IPS DF 4.7 (cell line): Measurements from ENCODE around the gene TXN2.
"Not testable (repeated sequence)": the region's sequence is repeated elsewhere in the genome, so short reads cannot be mapped to it uniquely, and the experiment has no call there.

Source experiments
- DNase-seq: peaks from one replicate; pipeline ENCODE4 v3.0.0-alpha.2; 2013; ENCODE audit warnings: low spot score; ENCODE audit errors: extremely low read depth

Gene TXN2

DNA sequence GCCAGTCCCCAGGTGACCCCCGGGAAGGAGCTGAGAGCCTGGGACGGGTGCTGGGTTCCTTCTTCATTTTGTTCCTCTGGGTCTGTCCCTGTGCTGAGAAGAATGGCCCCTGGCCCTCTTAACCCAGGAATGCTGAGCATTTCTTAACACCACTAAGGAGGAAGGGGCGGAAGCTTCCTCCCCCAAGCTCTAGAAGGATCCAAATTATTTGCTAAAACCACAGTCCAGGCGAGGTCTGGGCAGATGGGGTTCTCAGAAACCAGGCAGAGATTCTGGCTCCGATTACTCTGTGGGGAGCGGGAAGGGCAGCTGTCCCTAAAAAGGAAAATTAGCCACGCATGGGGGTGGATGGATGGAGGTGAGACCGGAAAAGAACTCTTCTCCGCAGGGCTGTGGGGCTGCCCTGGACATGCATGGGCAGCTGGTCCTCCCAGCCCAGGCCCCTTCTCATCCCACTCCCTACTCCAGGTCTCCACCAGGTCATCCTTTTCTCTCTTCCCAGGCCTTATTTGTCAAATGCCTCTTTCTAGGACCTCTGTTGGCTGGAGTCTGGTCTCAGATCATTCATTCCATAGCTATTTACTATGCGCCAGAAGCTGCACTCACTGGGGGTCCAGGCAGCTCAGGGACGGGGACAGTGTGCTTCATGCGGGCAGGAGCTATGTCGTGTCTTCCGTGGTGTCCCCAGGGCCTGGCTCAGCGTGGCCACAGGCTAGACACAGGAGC is 48.7 kb downstream of the TXN2 start:
- no peak for DNase-seq

DNA sequence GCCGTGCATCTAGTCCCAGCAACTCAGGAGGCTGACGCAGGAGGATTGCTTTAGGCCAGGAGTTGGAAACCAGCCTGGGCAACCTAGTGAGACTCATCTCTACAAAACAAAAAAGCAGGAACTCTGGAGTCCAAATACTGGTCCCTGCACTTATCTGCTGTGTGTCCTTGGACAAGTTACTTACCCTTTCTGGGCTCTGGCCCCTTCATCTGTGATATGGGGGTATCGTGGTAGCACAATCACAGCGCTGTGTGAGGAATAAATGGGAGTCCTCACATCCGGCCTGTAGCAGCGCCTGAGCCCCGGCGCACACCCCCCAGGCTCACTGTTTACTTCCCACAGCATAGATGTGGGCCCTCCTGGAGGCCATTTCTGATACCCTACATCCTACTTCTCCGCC is 49.5 kb downstream of the TXN2 start:
- no peak for DNase-seq

DNA sequence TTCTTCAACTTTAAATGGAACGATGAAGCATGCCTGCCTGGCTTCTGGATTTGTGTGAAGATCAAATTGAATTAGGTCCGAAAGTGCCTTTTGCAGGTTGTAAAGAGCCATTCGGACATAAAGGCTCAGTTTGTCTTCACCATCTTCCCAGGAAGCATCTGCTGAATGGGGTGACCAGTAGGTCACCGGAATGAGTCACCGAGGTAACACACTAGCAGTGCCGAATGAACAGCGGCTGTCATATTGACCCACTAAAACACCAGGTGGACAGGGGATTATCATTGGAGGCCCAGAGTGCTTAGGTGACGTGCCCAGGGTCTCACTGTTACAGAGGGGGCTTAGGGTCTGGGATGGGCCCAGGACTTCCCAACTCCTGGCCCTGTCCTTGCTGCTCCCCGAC is 50.6 kb downstream of the TXN2 start:
- DNase-seq = no peak

DNA sequence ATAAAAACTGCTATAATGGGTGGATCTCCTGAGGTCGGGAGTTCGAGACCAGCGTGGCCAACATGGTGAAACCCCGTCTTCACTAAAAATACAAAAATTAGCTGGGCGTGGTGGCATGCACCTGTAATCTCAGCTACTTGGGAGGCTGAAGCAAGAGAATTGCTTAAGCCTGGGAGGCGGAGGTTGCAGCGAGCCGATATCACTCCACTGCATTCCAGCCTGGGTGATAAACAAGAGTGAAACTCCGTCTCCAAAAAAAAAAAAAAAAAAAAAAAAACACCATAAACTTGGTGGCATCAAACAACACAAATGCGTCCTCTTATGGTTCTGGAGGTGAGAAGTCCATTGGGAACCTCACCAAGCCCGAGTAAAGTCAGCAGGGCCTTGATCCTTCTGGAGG is 53.5 kb downstream of the TXN2 start:
- not testable (repeated sequence) for DNase-seq

DNA sequence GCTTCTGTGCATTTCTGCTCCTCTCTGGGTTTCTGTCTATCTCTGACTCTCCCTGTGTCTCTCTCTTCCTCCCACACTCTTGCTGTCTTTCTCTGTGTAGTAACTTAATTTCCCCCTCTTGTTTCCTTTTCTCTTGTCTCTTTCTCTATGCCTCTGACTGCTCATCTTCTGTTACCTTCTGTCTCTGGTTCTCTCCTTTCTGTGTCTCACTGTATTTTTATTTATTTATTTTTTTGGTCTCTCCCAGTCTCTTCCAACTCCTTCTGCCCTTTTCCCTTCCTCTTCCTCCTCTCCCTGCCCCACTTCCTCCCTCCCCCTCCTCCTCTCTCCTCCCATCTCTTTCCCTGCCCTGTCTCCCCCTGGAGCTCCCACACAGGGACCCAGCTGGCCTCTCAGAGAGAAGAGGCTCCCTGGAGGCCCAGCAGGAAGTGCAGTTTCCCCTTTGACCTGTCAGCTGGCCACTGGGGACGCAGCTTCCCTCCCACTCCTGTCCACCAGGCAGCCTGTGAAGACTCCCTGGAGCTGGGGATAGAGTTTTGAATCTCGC is 55.4 kb downstream of the TXN2 start:
- DNase-seq = no peak

DNA sequence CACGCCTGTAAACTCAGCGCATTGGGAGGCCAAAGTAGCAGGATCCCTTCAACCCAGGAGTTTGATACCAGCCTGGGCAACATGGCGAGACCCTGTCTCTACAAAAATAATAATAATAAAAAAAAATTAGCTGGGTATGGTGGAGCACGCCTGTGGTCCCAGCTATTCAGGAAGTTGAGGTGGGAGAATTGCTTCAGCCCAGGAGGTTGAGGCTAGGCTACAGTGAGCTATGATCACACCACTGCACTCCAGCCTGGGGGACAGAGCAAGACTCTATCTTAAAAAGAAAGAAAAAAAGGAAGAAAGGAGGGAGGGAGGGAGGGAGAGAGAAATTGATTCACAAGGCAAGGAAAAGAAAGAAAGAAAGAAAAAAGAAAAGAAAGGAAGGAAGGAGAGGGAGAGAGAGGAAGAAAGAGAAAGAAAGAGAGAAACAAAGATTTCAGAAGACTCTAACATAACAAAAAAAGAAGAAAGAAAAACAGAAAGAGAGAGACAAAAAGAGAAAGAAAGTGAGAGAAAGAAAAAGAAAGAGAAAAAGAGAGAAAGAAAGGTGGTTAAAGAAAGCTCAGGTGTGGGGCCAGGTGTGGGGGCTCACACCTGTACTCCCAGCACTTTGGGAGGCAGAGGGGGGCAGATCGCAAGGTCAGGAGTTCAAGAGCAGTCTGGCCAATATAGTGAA is 56.4 kb downstream of the TXN2 start:
- DNase-seq = no peak

DNA sequence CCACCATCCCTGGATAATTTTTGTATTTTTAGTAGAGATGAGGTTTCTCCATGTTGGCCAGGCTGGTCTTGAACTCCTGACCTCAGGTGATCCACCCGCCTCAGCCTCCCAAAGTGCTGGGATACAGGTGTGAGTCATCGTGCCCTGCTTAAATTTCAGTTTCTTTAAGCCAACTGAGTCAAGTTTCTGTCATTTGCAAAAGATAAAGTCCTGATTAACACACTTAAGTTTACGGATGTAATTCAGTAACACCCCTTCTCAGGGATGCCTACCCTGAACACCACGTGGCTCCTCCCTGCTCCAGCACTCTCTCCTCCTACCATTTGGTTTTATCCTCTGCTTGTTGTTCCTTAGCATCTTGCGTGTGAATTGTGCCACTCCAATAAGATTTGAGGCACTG is 57.0 kb downstream of the TXN2 start:
- DNase-seq = not testable (repeated sequence)

DNA sequence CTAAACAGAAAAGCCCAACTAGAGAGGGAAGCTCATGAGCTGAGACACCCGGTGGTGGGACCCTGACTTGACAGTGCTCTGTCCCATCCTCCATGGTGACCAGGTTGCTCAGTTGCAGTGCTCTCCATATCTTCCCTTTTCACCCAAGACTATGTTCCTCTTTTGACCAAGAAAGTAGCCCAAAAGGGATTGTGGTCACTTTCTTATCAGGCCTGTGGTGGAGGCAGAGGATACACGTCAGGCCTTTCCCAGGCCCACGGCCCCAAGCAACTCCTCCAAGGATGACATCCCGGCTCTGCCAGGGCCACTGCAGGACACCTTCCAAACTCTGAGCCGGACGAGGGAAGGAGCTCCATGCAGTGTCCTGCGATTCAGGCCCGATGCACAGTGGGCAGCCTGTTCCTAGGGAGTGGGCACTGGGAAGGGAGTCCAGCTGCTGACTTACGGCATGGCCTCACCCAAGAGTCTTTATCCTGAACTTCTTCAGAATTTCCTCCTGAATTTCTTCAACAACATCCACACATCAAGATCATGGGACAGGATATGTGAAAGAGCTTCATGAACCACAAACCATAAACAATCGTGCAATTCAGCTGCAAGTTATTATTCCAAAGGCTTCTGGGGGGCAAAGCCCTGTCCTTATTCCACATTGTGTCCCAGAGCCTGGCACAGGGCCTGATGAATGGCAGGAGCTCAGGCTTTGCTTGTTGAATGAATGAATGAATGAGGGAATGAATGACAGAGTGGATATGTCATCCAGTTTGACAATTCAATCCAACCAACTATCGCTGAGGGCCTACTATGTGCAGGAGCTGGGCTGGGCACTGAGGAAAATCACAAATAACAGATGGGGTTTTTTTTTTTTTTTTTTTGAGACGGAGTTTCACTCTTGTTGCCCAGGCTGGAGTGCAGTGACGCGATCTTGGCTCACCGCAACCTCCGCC is 57.7 kb downstream of the TXN2 start:
- DNase-seq = no peak

DNA sequence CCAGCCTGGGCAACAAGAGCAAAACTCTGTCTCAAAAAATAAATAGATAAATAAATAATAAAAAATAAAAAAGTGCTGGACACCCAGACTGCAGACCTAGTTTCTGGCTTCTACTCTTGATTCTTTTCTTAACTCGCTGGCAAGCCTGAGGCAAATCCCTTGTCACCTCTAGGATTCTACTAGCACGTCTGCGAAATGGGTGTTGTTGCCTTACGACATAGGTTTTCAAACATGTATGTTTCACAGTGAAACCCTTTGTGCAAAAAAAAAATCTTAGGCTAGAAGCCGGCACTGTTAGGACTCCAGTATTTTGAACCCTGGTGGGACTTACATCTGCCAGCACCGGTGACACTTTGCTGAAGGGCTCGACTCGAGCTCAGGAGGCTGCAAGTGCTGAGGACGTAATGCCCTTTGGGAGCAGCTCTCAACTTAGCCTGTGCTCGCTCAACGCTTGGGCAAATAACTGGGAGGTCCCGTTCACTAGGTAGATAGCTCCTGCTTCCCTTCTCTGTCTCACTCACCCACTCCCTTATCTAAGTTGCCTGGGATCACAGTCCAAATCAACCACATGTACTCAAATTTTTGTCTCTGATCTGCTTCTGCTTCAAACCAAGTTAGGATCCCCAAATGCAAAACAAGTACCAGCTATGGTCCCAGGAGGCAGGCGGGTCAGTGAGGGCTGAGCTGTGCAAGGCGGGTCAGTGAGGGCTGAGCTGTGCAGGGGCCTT is 59.0 kb downstream of the TXN2 start:
- DNase-seq = no peak

DNA sequence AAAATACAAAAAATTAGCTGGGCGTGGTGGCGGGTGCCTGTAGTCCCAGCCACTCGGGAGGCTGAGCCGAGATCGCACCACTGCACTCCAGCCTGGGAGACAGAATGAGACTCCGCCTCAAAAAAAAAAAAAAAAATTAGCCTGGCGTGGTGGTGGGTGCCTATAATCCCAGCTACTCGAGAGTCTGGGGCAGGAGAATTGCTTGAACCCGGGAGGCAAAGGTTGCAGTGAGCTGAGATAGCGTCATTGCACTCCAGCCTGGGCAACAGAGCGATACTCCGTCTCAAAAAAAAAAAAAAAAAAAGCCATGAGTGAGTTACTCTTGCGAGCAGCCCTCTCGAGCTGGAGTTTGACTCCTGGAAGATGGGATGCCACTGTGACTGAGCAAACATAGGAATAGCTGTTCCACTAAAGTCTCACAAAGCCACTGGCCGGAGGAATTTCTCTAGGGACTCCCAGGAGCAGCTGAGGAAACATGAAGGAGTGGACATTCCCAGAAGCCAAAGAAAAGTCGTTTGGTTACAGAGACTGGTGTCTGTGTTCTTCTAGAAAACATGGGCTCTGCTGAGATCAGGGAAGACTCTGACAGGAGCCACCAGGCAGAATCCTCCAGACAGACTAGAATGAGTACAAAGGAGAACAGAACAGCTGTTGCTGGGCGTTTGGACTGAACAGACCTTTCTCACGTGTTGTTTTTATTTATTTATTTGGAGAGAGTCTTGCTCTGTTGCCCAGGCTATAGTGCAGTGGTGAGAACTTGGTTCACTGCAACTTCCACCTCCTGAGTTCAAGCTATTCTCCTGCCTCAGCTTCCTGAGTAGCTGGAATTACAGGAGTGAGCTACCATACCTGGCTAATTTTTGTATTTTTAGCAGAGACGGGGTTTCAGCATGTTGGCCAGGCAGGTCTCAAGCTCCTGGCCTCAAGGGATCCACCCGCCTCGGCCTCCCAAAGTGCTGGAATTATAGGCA is 61.2 kb downstream of the TXN2 start:
- no peak for DNase-seq

DNA sequence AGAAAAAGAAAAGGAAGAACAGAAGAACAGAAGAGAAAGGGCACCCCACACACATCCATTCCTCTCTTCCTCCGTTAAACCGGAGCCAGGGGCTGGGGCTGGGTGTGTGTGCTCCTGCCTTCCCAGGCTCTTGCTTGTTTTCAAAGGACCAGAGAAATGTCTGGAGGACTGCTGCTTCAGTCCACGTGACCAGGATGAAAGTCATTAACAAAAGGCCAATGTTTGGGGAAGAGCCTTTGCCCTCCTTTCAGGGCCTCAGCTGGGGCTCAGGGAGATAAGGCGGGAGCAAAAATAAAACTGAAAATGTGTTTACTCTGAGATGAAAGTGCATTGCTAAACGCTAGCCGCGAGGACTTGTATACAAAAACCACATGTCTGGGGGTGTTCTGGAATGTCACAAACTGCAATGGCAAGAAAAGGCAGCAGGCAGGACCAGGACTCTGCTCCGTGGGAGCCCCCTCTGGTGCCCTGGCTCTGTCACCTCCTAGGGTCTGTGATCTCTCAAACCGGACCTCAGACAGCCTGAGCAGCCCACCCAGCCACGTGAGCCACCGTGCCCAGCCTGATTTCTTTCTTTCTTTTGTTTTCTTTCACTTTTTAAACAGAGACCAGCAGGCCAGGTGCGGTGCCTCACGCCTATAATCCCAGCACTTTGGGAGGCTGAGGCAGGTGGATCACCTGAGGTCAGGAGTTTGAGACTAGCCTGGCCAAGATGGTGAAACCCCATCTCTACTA is 62.1 kb downstream of the TXN2 start:
- DNase-seq = no peak

DNA sequence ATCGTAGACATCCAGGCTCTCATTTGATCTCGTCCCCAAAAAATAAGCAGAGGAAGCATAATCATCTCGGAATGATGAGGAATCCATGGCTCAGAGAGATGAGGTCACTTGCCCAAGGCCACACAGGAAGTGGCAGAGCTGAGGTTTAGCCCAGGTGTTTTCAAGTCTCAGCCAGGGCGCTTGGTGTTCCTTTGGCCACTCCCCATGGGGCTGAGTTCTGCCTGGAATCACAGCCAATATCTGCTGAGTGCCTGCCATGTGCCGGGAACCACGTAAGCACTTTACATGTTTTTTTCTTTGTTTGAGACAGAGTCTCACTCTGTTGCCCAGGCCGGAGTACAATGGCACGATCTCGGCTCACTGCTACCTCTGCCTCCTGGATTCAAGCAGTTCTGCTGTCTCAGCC is 64.2 kb downstream of the TXN2 start:
- DNase-seq = no peak
